ENCODE data around the gene HDAC10.
"Not testable (repeated sequence)": the region's sequence is repeated elsewhere in the genome, so short reads cannot be mapped to it uniquely, and the experiment has no call there.

HDAC10 gene

DNA sequence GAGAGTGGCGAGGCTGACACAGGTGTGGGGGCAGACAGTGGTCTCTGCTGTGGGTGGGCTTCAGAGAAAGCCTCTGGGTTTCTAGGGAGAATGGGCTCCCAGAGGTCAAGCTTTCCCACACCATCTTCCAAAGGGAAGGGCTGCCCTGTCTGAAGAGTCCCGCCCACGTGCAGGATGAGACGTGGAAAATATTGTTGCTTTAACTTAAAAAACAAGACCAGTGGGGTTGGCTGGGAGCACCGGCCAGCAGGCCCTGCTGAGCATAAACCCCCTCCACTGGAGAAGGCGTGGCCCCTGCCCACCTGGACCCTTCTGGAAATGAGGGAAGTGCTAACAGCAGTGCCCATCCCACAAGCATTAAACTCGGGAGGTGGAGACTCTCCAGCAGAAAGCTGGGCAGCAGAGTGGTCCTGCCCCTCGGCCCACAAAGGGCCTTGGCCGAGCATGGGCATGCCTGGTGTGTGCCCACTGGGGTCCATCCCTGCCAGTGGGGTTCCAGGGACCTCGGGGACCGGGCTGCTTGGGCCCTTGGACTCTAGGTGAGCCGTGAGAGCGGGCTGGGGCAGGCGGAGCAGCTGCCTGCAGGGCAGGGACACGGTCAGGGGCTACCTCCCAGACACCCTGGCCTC lies 34.9 kb downstream of the HDAC10 start:
- no peak for DNase-seq

- DNase-seq, result no peak
Measured at GRCh38 chr22:50215297-50216054, 35.6 kb downstream of the HDAC10 start.

DNA sequence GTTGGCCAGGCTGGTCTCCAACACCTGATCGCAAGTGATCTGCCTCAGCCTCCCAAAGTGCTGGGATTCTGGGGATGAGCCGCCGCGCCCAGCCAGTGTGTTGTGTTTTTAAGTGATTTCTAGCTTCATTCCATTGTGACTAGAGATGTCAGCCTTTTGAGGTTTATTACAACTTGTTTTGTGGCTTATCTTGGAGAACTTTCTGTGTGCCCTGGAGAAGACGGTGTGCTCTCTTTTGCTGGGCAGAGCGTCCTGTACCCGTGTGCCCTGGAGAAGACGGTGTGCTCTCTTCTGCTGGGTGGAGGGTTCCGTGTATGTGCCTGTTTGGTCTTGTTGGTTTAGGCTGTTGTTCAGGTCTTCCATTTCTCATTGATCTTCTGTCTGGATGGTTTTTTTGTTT lies 37.8 kb downstream of the HDAC10 start:
- DNase-seq, result no peak

- no peak for DNase-seq
Measured at GRCh38 chr22:50211147-50211546, 39.9 kb downstream of the HDAC10 start.

- no peak for DNase-seq
Measured at GRCh38 chr22:50210378-50211139, 40.5 kb downstream of the HDAC10 start.

GRCh38 chr22:50209893-50210292 lies 41.2 kb downstream of the HDAC10 start:
- DNase-seq, result peak; percentile 30 to 61

GRCh38 chr22:50208939-50209892 lies 41.8 kb downstream of the HDAC10 start:
- DNase-seq, result no peak

- DNase-seq, result no peak
Measured at GRCh38 chr22:50208430-50208938, 42.6 kb downstream of the HDAC10 start.

- DNase-seq, result no peak
Measured at GRCh38 chr22:50207383-50208140, 43.5 kb downstream of the HDAC10 start.

GRCh38 chr22:50206599-50206998 lies 44.5 kb downstream of the HDAC10 start:
- DNase-seq, result peak; percentile 32 to 33

DNA sequence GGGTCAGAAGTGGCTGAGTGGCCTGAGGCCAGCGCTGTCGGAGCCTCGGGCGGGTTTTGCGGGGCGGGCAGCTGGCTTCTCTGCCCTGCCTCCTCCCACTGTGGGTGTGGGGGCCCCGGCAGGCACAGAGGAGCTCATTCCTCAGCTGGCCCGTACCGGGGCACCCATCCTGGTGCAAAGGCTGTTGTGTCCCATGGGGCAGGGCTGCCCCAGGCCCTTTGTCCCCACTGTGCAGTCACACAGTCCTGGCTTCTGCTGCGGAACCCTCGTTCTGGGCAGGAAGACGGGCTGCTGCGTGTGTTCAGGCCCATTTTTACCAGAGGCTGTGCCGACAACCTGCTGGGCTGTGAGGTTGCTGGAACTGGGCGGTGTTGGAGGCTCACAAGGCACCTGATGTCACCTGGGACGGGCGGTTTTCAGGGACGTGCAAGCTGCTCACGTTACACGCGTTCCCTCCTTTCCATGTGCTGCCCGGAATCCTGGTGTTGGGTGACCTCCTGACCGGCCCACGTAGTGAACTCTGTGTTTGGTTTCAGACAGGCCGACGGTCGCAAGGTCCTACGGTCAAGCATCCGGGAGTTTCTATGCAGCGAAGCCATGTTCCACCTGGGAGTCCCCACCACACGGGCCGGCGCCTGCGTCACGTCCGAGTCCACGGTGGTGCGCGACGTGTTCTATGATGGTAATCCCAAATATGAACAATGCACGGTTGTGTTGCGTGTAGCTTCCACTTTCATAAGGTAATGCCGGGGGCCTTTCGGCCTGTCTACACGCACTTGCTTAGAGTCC lies 45.1 kb downstream of the HDAC10 start:
- DNase-seq, result no peak

DNA sequence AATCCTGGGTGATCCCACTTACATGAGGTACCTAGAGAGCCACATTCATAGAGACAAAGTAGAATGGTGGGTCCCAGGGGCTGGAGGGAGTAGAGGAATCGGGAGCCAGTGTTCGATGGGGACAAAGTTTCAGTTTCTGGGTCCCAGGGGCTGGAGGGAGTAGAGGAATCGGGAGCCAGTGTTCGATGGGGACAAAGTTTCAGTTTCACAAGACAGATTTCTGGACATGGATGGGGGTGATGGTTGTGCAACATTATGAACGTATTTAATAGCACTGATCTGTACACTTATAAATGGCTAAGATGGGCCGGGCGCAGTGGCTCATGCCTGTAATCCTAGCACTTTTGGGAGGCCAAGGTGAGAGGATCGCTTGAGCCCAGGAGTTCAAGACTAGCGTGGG lies 46.1 kb downstream of the HDAC10 start:
- not testable (repeated sequence) for DNase-seq

DNA sequence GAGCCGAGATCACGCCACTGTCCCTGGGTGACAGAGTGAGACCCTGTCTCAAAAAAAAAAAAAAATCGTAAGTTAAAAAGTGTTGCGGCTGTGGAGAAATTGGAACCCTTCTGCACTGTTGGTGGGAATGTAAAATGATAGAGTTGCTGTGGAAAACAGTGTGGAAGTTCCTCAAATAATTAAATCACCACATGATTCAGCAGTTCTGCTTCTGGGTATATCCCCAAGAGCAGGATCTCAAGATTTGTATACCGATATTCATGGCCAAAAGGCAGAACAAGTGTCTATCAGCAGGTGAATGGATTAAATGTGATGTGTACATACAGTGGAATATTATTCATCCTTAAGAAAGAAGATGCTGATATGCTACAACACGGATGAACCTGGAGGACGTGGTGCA lies 46.5 kb downstream of the HDAC10 start:
- DNase-seq, result no peak

DNA sequence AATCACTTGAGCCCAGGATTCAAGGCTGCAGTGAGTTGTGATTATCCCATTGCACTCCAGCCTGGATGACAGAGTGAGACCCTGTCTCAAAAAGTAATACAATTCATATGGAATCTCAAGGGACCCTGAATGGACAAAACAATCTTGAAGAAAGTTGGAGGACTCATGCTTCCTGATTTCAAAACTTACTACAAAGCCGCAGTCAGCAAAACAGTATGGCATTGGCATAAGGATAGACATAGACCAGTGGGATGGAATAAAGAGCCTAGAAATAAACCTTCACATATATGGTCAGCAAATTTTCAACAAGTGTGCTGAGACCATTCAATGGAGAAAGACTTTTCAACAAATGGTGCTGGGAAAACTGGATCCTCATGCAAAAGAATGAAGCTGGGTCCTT lies 47.8 kb downstream of the HDAC10 start:
- DNase-seq, result no peak

GRCh38 chr22:50202130-50202666 lies 48.9 kb downstream of the HDAC10 start:
- DNase-seq, result no peak

DNA sequence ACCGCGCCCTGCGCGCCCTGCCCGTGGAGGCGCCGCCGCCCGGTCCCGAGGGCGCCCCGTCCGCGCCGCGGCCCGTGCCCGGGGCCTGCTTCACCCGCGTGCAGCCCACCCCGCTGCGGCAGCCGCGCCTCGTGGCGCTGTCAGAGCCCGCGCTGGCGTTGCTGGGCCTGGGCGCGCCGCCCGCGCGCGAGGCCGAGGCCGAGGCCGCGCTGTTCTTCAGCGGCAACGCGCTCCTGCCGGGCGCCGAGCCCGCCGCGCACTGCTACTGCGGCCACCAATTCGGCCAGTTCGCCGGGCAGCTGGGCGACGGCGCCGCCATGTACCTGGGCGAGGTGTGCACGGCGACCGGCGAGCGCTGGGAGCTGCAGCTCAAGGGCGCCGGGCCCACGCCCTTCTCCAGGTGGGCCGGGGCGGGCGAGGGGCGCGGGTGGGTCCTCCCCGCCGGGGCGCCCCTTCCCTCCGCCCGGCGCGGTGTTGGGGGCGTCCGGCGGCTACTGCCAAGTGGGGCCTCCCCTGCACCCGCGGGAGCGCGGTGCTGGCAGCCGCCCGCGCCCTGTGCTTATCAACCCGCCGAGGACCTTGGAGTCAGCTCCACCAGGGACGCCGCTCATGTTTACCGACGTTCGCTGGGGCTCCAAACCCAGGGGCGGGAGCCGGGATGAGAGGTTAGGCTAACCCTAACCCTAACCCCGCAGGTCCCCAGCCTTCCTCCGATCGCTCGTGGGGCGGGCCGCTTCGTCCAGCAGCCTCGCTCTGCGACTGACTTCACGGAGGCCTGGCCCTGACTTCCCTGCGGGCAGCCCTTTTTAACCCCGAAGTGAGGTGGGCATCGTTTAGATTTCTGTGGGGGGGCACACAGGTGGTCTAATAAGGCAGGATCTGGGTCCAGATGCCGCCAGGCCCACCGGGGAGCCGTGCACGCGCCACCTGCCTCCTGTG lies 49.6 kb downstream of the HDAC10 start:
- DNase-seq, result no peak

DNA sequence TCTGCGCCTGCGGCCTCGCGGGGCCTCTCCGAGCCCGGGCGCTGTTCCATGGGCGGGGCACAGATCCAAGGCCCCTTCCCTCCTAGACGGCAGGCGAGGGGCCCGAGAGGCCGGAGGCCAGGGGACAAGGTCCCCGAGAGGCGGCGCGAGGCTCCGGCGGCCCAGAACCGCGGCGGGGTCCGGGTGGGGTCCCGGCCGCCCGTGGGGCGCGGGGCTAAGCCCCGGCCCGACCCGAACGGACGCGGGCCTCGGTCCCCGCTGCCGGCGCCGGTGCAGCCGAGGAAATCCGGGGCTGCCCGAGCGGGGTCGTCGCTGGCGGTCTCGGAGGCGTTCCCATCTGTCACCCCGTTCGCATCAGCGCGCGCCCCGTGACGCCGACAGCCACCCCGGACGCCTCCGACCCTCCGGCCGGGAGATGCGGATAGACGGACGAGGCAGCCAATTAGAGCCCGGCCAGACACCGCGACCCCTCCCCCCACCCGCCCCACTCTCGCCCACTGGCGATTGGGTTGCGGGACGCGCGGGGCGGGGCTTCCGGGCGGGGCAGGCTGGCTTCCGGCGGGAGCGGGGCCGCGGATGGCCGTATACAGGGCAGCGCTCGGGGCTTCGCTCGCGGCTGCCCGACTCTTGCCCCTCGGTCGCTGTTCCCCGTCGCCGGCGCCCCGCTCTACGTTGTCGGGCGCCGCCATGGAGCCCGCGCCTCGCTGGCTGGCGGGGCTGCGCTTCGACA lies 50.4 kb downstream of the HDAC10 start, which contains the start of gene SELENOO:
SELENOO (plus strand) TSS at position 551 of the 730 bp plus-strand sequence; CDS start at position 577, 26 bp downstream.
- peak; percentile 79 to 91 for DNase-seq

GRCh38 chr22:50199829-50200460 lies 51.1 kb downstream of the HDAC10 start:
- DNase-seq, result no peak

All from SHP77 (cell line).